Measurements from ENCODE around the gene CEACAM1. TPM values are rescaled to one million over a fixed set of nuclear protein-coding genes. Genes with fewer than 3 reads are reported as not detected.

The CEACAM1 gene
- total and polyA plus RNA-seq, 2 experiments from 2014 or later, result 0.63 to 3.0 TPM

- no peak for TF ChIP-seq CTCF (conservative IDR thresholded peaks at IDR 0.05; ENCODE audit: low read depth in 2 of 2)
These were observed 45.4 kb upstream of the CEACAM1 start (continued) for GRCh38 chr19:42573642-42574041.

- Histone ChIP-seq H3K27me3 (ENCODE audit: insufficient read depth) (no peaks in the 10 kb centered on the region), H3K4me2 (no peak overlapping the region), H3K27ac (ENCODE audit: low read depth) (no peak overlapping the region), H3K4me1 (ENCODE audit: insufficient read depth) (peaks cover 3% of the 10 kb centered on the region; the same call in 1 of the 2 replicates), H3K4me3 (no peak overlapping the region), H4K20me1 (replicated peaks; ENCODE audit: insufficient read depth) (no peaks in the 10 kb centered on the region), H3K9me2 (ENCODE audit: insufficient read depth) (no peaks in the 10 kb centered on the region), H3K79me2 (replicated peaks; ENCODE audit: insufficient read depth) (no peaks in the 10 kb centered on the region), H3F3A (replicated peaks; ENCODE audit: low read depth) (no peaks in the 10 kb centered on the region), H2AFZ (no peak overlapping the region), H3K36me3 (ENCODE audit: insufficient read depth) (no peaks in the 10 kb centered on the region)
- Mint-ChIP-seq H3K4me1 (peaks cover 9% of the 10 kb centered on the region), H3K9me3 (no peaks in the 10 kb centered on the region), H3K27me3 (ENCODE audit: insufficient read depth, low read depth, poor library complexity) (peaks cover 2% of the 10 kb centered on the region), H3K4me3 (no peak overlapping the region), H3K27ac (no peak overlapping the region), H3K36me3 (ENCODE audit: low read depth) (no peaks in the 10 kb centered on the region)
- ATAC-seq (no peak), DNase-seq (ENCODE audit: low spot score) (no peak)
- no peak for TF ChIP-seq ETS1 (IDR thresholded peaks at IDR 0.05)
- no peak for TF ChIP-seq ZNF462 (CRISPR knock-in tag; IDR thresholded peaks at IDR 0.05)
- TF ChIP-seq ZNF114 (CRISPR knock-in tag; IDR thresholded peaks at IDR 0.05), result no peak
- TF ChIP-seq STAT1 (IDR thresholded peaks at IDR 0.05; ENCODE audit: unreplicated experiment), result no peak
- no peak for TF ChIP-seq REST (IDR thresholded peaks at IDR 0.05; ENCODE audit: unreplicated experiment)
- no peak for TF ChIP-seq ZNF331 (CRISPR knock-in tag; IDR thresholded peaks at IDR 0.05; ENCODE audit: low read depth)
- TF ChIP-seq CTCF (conservative IDR thresholded peaks at IDR 0.05; ENCODE audit: low read depth in 2 of 2), result no peak
- no peak for TF ChIP-seq POLR2AphosphoS5 (IDR thresholded peaks at IDR 0.05; ENCODE audit: low read depth)
- TF ChIP-seq JUNB (IDR thresholded peaks at IDR 0.05; ENCODE audit: unreplicated experiment), result no peak
- TF ChIP-seq NANOG (IDR thresholded peaks at IDR 0.05; ENCODE audit: borderline replicate concordance), result no peak
- TF ChIP-seq EZH2phosphoT487 (IDR thresholded peaks at IDR 0.05; ENCODE audit: unreplicated experiment), result no peak
These were observed 42.8 kb upstream of the CEACAM1 start for GRCh38 chr19:42571116-42571515.

Data from GM23338 (cell line).